Measurements from ENCODE around the gene GOT1.

DNA sequence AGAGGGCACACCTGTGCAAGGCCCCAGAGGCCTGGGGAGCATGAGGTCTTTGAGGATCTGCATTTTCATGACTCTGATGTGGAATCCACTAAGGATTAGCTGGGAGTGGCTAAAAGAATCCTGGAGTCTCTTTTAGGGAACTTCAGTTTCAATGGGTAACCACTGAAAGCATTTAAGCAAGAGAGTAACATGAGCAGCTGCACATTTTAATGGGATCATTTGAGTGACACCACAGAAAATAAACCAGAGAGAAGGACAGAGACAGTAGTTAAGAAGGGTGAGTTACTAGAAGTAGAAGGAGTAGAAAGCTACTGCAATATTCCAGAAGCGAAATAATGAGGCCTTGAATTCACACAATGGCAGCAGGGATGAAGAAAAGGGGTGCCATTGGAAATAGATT, 5.2 kb downstream of the GOT1 start:
- TF ChIP-seq SP1 (IDR thresholded peaks at IDR 0.05) (no peak), SUZ12 (IDR thresholded peaks at IDR 0.05) (no peak)
- TF ChIP-seq, protein P1, sequence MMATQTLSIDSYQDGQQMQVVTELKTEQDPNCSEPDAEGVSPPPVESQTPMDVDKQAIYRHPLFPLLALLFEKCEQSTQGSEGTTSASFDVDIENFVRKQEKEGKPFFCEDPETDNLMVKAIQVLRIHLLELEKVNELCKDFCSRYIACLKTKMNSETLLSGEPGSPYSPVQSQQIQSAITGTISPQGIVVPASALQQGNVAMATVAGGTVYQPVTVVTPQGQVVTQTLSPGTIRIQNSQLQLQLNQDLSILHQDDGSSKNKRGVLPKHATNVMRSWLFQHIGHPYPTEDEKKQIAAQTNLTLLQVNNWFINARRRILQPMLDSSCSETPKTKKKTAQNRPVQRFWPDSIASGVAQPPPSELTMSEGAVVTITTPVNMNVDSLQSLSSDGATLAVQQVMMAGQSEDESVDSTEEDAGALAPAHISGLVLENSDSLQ (IDR thresholded peaks at IDR 0.05) = no peak
